Thyroid gland (tissue), 4 donors: ENCODE results near the gene PTPN22. TPM values are rescaled to one million over a fixed set of nuclear protein-coding genes. Genes with fewer than 3 reads are reported as not detected.

Experiments
- DNase-seq, 2 donors: peaks; one replicate each; pipeline ENCODE4 v3.0.0-alpha.2; 2019
- H3K27ac ChIP-seq, 3 donors: fragments of 200-600 bp; sonication (generic); 1 replicate in 2 of 3; 2 replicates in 1 of 3; pipeline ENCODE4 v1.5.1; 2016 to 2019; ENCODE audit warnings: mild to moderate bottlenecking in 1 of 3, moderate library complexity in 1 of 3
- H3K27me3 ChIP-seq: fragments of 200-600 bp; sonication (generic); one replicate; pipeline ENCODE4 v1.5.1; 2019
- H3K36me3 ChIP-seq, 2 donors: fragments of 200-600 bp; sonication (generic); one replicate each; pipeline ENCODE4 v1.5.1; 2016 to 2019
- H3K4me1 ChIP-seq, 2 donors: fragments of 200-600 bp; sonication (generic); one replicate each; pipeline ENCODE4 v1.5.1; 2017 to 2019
- H3K4me3 ChIP-seq, 3 donors: fragments of 200-600 bp; sonication (generic); replicated peaks in 1 of 3; 1 replicate in 2 of 3; 2 replicates in 1 of 3; pipeline ENCODE4 v1.5.1; 2016; ENCODE audit warnings: mild to moderate bottlenecking in 1 of 3
- H3K9me3 ChIP-seq: fragments of 200-600 bp; sonication (generic); one replicate; pipeline ENCODE4 v1.5.1; 2017
- CTCF ChIP-seq, 6 experiments: fragments of 200-600 bp in 3 of 6; fragments of 450-650 bp in 3 of 6; sonication (generic) in 3 of 6; IDR thresholded peaks; one replicate each; pipeline ENCODE4 v1.5.1; 2016 to 2019; ENCODE audit warnings: antibody characterized with exemption in 6 of 6, mild to moderate bottlenecking in 2 of 6, inconsistent platforms in 1 of 6, moderate library complexity in 1 of 6
- POLR2A ChIP-seq, 2 donors: fragments of 450-650 bp; IDR thresholded peaks; one replicate each; pipeline ENCODE4 v1.6.1; 2017; ENCODE audit warnings: antibody characterized with exemption in 2 of 2, mild to moderate bottlenecking in 2 of 2, moderate library complexity in 1 of 2
- WGBS, 2 donors: methylation state at CpG; one replicate each; pipeline ENCODE4 v1.1.5; 2017; 5-methylcytosine and 5-hydroxymethylcytosine counted together
- intact Hi-C: fragments of 100-400 bp; cut with DNase I; formaldehyde crosslinking; loops from one replicate; pipeline ENCODE4 v1.15.1; 2023
- total RNA-seq, 4 donors: library from RNA; depleted of rRNA; stranded (reverse); fragments of >200 nt; gene quantifications; one replicate each; pipeline ENCODE4 v1.2.3, GENCODE V29; 2016

Gene PTPN22
- total RNA-seq, 4 donors from 2014 or later, result 0.89 to 6.2 (median 2.6) TPM; not detected in 1

- H3K4me1 ChIP-seq, result no peaks in the 10 kb centered on the region
- 81 to 84% methylated on average over 3 of the region's 3 CpGs for WGBS, 2 donors
- no peaks in the 10 kb centered on the region for H3K36me3 ChIP-seq
- intact Hi-C loops, result no loop called here
- no peak for DNase-seq
- H3K27ac ChIP-seq, result no peak overlapping the region
- H3K27me3 ChIP-seq, result no peaks in the 10 kb centered on the region
- H3K9me3 ChIP-seq, result no peaks in the 10 kb centered on the region
- TF ChIP-seq POLR2A (IDR thresholded peaks at IDR 0.05) (no peak), CTCF (IDR thresholded peaks at IDR 0.05) (no peak)
- no peak overlapping the region for H3K4me3 ChIP-seq
These were observed 13.1 kb downstream of the PTPN22 start for GRCh38 chr1:113858418-113858817.

DNA sequence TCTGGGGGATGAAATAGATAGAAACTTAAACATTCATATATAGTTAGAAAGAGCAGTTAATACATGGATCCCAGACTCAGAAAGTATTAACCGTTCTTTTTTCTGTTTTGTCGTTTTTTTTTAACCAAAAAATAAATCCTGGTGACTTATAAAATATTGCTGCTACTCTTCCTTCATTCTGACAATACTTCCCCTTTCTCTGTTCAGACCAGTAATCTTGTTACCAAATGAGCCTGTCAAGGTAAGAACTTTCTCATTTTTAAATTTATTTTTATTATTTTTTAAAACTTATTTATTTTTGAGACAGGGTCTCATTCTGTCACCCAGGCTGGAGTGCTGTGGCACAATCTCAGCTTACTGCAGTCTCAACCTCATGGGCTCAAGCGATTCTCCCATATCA lies 13.7 kb downstream of the PTPN22 start:
- Histone ChIP-seq H3K4me1 (no peaks in the 10 kb centered on the region), H3K9me3 (no peaks in the 10 kb centered on the region), H3K4me3 (no peak overlapping the region), H3K27me3 (no peaks in the 10 kb centered on the region), H3K36me3 (no peaks in the 10 kb centered on the region), H3K27ac (no peak overlapping the region)
- no peak for DNase-seq
- 80 to 86% methylated on average over 3 of the region's 3 CpGs for WGBS, 2 donors
- intact Hi-C loops, result no loop called here
- TF ChIP-seq CTCF (IDR thresholded peaks at IDR 0.05) (no peak), POLR2A (IDR thresholded peaks at IDR 0.05) (no peak)

- H3K36me3 ChIP-seq, result no peaks in the 10 kb centered on the region
- no peaks in the 10 kb centered on the region for H3K4me1 ChIP-seq
- intact Hi-C loops, result no loop called here
- WGBS, 2 donors, result 94 to 96% methylated on average over 2 of the region's 2 CpGs
- DNase-seq, result no peak
- no peak overlapping the region for H3K4me3 ChIP-seq
- H3K9me3 ChIP-seq, result no peaks in the 10 kb centered on the region
- no peaks in the 10 kb centered on the region for H3K27me3 ChIP-seq
- no peak overlapping the region for H3K27ac ChIP-seq
- no peak for TF ChIP-seq POLR2A (IDR thresholded peaks at IDR 0.05)
- no peak for TF ChIP-seq CTCF (IDR thresholded peaks at IDR 0.05)
These were observed 15.1 kb downstream of the PTPN22 start for GRCh38 chr1:113856401-113856790.

DNA sequence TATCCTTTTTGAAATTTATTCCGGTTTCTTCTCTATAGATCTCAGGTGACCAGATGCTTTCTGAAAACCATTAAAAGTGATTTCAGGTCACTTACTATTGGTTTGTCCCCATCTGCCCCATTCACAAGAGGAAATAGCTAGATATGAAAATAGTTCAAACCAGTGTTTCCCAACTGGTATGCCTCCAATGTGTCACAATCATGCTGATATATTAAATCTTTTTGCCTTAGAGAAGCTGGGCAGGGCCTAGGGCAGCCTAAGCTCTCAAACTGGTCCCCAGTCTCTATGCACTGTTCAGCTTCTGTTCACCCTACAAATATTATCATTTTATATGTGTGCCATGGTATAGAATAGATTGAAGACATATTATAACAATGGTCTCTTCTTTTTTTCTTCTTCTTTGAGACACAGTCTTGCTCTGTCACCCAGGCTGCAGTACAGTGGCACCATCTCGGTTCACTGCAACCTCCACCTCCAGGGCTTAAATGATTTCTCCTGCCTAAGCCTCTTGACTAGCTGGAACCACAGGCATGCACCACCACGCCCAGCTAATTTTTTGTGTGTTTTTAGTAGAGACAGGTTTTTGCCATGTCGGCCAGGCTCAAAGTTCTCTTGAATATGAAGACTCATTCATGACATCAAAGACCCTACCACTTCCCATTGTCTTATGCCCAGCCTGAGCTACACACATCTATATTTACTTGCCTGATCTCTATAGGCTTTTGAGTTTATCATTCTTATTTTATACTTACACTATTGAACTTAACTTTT lies 15.7 kb downstream of the PTPN22 start:
- WGBS, 2 donors, result 94 to 96% methylated on average over 4 of the region's 4 CpGs

More for the DNA sequence above, 15.7 kb downstream of the PTPN22 start:
- H3K36me3 ChIP-seq, result no peaks in the 10 kb centered on the region
- TF ChIP-seq CTCF (IDR thresholded peaks at IDR 0.05) (no peak), POLR2A (IDR thresholded peaks at IDR 0.05) (no peak)
- no peak overlapping the region for H3K27ac ChIP-seq
- intact Hi-C loops, result no loop called here
- H3K4me1 ChIP-seq, result no peaks in the 10 kb centered on the region
- no peaks in the 10 kb centered on the region for H3K9me3 ChIP-seq
- no peaks in the 10 kb centered on the region for H3K27me3 ChIP-seq
- no peak overlapping the region for H3K4me3 ChIP-seq
- DNase-seq, result no peak
